Tongue (tissue), 2 donors: ENCODE results near the gene ZNF275. TPM values are rescaled to one million over a fixed set of nuclear protein-coding genes. Genes with fewer than 3 reads are reported as not detected.
A peak's percentile ranks its signal among the peaks of the same experiment; 100 is the strongest.
"Not testable (repeated sequence)": the region's sequence is repeated elsewhere in the genome, so short reads cannot be mapped to it uniquely, and the experiment has no call there.

ENCODE experiments used
- DNase-seq: peaks from one replicate; pipeline ENCODE4 v3.0.0-alpha.2; 2015
- total RNA-seq: library from RNA; depleted of rRNA; stranded (reverse); fragments of >200 nt; gene quantifications from one replicate; pipeline ENCODE4 v1.2.3, GENCODE V29; 2014

The ZNF275 gene, protein sequence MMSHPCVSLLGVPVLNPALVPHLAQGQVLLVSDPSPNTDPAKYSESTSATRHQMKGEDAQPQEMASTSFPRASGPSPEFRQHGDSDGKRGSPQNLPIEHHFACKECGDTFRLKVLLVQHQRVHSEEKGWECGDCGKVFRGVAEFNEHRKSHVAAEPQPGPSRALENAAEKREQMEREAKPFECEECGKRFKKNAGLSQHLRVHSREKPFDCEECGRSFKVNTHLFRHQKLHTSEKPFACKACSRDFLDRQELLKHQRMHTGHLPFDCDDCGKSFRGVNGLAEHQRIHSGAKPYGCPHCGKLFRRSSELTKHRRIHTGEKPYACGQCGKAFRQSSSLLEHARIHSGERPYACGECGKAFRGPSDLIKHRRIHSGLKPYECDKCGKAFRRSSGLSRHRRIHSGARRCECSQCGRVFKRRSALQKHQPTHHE
- total RNA-seq, result 10.6 TPM

DNA sequence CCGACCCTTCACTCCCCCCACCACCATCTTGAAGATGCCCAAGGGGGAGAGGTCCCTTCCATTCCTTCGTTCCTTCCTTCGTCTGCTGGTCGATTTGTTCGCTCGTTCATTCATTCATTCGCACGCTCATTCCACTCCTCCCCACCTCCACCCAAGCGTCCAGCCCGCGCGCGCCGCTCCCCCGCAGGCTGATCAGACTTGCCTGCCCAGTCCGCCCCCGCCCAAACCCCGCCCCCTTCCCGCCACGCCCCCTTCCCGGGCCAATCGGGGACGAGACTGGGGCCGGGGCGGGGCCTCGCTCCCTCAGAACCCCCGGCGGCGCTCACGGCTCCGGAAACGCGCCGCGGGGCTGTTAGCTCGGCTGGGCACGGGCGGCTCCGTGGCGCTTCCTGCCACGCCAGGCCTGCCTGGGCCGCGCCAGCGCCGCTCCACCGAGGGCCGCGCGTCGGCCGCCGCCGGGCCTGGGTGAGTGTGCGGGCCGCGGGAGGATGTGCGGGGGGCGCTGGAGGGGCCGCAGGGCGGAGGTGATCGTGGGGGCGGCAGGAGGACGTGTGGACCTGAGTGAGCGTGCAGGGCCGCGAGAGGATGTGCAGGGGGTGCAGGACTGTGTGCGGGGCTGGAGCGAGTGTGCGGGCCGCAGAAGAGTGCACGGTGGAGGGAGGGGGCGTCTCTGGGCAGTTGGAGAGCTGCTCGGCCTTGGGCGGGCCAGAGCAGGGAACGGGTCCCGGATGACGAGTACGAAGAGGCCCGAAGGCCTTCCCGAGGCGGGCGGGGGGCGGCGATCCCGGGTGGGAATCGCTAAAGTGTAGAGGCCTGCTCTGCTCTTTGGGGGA lies at the start of gene ZNF275:
Gene ZNF275, plus strand, starts transcription at position 333 of the 833 bp plus-strand sequence. CDS start 2,527 bp downstream, outside the sequence.
- DNase-seq, result peak; percentile 86

DNA sequence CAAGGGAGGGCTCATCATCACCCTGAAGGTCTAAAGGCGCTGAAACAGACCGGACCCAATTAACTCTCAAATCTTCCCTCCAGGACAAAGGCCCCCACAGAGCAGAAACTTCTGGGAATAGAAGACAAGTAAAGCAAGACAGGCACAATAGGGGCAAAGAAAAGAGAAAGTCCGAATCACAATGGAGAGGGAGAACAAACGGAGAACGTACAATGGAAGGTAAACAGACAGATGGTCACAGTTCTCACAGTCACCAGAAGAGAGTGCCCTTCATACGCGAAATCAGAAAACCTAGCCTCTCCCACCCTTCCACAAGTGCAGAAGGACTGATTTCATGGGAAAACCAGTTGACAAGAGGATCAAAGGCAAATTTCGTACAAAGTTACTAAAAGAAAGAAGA lies 48.3 kb upstream of the ZNF275 start:
- not testable (repeated sequence) for DNase-seq

DNA sequence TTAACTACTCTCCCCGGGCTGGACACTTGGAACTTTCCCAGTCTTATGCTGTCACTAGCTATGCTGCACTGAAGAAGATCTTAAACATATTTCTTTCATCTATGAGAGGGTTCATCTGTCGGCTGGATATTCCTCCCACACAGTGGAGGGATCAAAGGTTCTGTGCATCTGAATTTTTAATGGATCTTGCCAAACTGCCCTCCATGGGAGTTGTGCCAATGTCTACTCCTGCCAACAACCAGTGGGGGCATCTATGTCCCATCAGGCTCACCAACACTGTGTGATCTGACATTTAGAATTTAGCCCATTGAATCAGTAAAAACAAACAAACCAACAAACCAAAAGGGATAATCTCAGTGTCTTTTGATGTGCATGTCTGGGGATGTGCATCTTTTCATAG lies 45.1 kb upstream of the ZNF275 start:
- not testable (repeated sequence) for DNase-seq

DNA sequence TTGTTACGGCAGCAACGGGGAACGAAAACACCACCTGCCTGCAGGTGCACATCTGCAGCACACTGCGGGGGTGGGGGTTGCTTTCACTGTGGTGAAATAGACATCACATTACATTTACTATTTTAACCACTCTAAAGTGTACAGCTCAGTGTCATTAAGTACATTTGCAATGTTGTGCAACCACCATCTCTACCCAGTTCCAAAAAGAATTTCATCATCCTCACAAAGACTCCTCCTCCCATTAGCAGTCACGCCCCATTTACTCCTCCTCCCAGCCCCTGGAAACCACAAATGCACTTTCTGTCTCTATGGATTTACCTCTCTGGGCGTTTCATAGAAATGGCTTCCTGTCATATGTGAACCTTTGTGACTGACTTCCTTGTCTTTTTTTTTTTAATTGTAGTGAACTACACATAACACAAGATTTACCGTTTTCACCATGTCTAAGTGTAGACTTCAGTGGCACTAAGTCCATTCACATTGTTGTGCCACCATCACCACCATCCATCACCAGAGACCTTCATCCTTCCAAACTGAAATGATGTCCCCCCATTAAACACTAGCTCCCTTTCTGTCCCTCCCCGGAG lies 40.4 kb upstream of the ZNF275 start:
- DNase-seq, result not testable (repeated sequence)

DNA sequence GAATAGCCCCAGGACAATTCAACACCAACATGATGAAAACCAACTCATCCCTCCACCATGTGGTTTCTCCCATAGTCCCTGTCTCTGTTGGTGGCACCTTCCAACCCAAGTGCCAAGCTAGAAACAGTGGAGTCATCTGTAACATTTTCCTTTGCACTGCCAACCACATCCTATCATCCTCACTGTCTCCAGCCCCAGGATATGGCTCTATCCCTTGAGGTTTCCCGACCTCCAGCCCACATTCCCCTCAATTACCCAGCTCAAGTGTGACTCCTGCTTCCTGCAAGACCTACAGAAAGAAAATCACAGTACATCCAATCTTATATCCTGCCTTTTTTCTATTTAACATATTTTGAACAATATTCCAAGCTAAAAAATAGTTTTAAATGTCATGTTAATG lies 36.6 kb upstream of the ZNF275 start:
- no peak for DNase-seq

DNA sequence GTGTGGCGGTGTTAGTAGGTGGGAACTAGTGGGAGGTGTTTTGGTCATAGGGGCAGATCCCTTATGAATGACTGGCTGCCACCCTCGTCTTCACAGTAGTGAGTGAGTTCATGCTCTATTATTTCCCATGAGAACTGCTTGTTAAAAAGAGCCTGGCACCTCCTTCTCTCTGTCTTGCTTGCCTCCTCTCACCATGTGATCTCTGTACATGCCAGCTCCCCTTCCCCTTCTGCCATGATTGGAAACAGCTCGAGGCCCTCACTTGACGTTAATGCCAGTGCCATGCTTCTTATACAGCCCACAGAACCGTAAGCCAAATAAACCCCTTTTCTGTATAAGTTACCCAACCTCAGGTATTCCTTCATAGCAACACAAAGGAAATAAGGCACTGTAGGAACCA lies 34.1 kb upstream of the ZNF275 start:
- DNase-seq, result no peak

DNA sequence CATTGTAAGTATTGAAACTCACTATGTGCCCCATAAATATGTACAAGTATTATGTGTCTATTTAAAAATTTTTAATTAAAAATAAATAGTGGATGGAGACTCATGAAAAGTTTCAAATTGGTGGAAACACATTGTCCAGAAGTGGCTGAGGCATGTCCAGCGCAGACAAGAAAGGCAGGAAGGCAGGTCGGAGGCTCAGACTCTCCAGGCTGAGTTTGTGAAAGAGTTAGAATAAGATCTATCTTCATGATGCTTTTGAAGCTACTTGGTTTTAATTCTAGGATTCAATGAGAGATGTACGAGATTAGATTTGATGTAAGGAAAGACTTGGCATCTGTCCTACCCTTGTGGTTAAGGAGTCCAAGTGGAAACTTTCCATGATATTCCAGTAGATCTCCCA lies 32.2 kb upstream of the ZNF275 start:
- DNase-seq, result no peak

DNA sequence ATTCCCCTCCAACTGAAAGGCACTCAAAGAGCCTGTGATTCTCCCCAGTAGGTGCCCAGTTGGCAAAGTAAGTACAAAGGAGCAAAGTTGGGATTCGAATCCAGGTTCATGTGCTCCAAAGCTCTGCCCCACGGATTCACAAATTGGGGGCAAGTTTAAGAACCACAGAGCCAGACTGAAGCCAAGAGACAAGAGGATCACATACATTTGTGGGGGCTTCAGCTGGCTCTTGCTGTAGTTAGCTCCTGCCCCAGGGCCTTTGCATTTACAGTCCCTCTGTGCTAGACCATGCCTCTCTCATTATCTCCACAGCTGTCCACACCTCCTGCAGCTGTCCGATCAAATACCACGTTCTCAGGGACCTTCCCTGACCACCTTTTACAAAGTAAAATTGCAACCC lies 31.2 kb upstream of the ZNF275 start:
- no peak for DNase-seq

DNA sequence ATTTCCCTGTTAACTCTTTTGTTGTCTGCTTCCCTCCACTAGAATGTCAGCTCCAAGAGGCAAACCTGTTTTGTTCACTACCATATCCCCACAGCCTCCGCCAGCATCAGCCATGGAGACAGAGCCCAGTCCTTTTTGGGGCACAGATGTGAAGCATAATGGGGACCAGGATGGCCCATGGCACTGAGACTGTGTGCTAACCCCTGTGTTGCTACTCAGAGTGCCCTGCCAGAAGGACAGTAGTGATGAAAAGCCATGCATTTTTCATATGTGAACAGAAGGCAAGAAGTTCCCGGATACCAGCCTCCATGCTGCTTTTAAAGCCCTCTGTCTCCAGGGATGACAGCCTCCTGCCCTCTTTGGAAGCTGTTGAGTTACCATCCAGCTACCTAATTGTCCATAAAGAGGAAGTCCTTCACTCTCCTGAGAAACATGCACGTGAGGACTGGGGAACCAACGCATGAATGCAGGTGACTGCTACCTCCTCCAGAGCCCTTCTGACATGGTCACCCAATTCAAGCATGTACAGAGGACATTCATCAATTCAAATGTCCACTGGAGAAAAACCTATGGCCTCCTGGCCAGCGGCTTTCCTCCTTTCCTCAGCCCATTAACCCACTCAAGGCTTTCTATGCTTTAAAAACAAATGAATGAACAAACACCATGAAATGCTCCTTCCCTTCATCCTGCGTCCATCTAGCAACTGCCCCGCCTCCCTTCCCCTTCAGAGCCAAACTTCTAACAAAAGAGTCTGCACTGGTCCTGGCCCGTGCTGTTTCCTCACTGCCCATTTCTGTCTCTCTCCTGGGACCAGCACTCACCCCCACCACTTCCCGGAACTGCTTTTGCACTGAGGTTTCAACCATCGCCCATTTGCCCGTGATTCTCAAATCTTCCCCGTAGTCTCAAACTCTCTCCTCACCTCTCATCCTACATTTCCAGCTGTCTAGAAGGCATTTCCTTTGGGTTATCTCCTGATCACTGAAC lies 30.4 kb upstream of the ZNF275 start:
- DNase-seq, result no peak

DNA sequence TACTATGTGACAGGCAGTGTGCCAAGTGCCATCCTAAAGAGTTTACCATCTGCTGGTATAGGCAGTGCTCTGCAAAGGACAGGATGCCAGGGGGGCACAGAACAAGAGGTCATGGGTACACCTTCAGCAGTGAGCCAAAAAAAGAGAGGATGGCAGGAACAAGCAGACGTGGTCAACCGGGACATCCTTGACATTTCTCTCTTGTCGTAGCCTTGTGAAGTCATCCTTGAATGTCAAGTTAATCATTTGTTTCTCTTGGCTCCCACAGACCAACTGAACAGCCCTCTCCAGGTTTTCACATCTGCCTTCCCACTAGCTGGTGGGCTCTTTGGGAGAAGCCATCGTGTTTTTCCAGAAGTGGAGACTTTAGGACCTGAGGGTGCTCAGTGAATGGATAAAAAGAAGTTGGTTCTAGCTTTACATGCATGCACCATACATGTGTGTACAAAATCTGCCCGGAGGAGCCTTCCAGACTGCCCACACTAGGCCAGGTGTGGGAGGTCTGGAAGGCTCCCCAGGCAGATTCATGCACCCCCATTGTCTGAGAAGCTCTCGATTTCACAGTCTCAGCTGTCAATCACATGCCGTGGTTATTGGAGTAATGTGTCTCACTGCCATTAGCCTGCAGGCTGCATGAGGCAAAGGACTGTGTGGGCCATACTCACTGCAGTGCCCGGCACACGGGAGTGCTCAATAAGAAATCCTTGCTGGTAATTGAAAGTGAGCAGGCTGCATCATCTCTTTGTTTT lies 28.8 kb upstream of the ZNF275 start:
- DNase-seq, result no peak

DNA sequence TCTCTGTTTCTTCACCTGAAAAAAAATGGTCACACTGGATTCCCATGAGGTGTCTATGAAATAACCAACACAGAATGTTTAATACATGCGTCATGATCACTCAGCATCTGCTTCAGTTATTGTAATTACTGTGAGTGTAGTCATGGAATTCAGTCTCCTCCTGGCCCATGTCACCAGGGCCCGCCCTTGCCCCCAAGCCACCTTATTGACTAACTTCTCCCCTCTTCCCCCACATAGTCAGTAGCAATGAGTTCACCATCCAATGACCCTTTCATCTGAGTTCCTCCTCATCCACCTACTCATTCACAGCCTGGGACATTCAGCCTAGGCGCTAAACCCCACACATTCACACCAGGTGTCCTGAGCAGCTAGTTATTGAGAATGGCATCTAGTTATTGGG lies 28.0 kb upstream of the ZNF275 start:
- no peak for DNase-seq

DNA sequence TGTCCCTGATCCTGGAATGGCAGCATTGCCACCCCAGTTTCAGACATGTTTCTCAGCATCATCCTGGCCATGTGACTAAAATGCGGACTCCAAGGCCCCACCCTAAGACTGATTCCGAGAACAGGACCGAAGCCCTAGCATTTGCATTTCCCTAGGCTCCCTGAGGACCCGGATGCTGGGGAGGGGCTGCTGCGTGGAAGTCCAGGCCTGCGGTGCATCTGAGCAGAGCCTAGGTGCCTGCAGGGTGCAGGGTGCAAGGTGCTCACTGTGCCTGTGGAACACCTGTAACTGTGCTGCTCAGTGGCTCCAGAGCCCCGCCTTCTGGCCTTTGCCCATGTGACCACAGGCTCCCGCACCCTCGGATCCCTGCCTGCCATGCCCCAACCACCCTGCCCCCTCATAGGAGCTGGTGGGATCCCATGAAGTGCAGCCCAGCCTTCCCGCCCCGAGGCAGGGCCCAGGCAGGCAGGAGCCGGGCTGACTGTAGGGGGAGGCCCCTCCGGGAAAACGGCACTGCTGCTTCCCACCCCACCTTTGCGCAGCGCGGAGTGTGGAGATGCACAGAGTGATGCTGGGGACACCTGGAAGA lies 27.3 kb upstream of the ZNF275 start:
- DNase-seq, result no peak

DNA sequence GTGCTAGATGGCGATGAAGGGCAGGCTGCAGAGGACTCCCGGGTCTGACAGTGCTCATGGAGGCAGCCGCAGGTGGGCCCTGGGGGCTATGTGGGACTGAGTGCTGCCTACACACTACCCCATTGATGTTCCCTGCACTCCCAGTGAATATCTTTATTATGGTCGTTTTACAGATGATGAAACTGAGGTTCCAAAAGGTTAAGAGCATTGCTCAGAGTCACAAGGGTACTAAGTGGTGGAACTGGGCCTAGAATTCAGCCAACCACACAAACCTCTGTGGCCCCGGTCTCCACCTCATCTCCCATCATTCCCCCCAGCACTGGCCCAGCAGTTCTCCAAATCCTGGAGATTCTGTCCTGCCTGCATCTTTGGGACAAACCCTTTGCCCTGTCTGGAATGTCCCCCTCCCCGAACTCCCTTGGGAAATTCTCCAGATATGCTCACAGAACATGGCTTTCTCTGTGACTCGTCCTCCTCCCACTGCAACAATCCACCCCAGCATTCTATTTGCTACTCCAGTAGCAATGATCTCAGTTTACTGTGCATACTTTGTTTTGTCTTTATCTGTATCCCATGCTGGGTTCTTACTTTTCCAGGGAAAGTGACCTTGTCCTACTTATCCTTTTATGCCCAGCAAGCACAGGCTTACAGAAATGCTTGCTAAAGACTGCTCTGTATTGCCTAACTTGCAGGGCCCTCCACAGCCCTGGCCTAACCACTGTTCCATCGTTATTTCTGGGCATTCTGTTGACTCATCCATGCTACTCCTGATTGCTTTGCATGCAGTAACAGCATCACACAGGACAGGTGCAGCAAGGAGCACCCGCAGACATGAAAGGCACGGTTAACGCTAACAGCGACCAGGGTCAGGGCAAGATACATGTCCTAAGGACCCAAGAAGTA lies 26.4 kb upstream of the ZNF275 start:
- no peak for DNase-seq

DNA sequence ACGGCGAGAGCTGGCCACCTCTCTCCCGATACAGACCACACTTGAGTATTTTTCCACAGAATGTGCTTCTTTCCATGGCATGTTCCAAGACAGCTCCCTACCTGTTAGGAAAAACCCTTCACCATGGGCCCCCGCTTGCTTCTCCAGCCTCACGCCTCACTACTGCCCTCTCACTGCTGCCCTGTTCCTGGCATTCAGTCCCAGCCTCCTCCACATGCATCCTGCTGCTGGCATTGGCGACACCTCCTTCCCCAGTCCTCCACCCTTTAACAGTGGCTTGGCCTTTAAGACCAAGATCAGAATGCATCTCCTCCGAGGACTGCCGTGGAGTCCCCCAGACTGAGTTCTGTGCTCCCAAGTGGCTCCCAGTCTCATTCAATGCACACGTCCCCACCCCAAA lies 23.1 kb upstream of the ZNF275 start:
- no peak for DNase-seq

DNA sequence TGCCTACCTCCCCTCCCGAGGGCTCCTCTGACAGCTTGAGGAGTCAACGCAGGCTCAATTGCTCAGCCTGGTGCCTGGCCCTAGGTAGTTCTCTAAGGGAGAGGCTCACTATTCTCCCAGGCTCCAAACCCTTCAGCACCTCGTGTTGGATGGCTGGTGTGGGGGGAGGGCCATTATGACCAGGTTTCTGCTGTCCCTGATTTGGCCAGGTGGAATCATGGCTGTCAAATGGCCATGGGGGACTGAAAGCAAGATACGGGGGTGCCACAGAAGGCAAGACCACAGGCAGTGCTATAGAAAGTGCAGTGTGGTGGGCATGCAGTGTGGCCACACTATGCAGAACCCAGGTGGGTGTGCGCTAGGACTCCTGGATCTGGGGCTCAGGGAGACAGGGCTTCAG lies 21.9 kb upstream of the ZNF275 start:
- DNase-seq, result no peak

DNA sequence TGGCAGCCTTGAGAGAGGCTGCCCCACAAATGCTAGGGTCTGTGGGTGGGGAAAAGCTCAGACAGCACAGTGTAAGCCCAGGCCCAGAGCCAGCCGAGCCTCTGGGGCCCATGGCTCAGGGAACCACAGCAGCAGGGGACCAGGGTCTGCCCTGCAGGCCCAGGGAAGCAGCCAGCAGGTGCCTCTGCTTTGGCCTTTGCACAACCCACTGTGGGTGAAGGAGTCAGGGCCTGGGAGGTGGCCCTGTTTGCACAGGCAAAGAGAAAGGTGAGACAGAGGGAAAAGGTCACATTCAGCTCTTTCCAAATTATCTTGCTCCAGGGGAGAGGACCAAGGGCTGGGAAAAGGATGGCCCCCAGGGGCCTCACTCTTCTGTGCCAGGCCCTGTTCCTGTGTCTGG lies 21.1 kb upstream of the ZNF275 start:
- no peak for DNase-seq

DNA sequence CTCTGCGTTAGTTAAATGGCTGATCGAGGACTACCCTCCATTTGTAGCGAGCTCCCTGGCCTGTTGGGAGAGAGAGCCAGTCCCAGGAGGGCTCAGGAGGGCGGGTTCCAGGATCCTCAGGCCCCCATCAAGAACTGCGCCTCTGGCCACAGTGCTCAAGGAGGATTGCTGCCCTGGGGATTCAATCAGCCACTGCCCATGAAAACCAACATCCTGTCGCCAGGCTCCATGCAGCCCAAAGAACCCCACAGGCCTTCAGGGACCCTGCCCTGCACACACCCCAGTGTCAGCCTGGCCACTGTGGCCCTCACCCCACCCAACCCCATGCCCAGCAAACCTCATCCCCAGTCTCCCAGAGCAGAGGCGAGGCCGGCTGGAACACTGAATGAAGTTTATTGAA lies 16.6 kb upstream of the ZNF275 start:
- no peak for DNase-seq

DNA sequence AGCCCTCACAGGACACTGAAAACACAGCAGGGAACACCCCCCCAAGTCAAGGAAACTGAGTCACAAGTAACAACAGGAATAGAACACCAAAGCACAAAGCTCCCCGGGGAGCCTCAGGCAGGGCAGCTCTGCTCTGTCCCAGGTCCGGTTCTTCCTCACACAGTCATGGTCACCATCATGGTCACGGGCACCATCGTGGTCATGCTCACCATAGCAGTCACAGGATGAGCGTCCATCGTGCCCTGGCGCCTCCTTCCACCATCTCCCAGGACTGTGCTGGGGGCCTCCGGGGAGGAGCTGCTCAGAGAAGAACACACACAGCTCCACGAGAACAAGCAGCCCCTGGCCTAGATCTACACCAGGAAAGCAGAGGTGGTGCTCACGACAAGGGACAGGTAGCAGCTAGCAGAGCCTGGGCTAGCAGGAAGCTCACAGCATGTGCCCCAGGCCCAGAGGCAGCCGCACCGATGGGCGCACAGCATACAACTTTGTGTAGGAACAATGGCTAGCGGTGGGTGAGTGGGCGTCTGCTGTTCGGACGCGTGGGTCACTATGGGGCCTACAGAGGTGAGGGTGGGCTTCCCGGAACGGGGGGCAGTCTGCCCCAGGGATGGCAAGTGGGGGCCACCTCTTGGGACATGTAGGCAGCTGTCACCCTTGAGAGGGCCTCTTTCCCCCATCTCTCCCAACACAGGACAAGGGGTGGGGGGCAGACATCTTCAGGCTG lies 15.8 kb upstream of the ZNF275 start:
- DNase-seq, result no peak

DNA sequence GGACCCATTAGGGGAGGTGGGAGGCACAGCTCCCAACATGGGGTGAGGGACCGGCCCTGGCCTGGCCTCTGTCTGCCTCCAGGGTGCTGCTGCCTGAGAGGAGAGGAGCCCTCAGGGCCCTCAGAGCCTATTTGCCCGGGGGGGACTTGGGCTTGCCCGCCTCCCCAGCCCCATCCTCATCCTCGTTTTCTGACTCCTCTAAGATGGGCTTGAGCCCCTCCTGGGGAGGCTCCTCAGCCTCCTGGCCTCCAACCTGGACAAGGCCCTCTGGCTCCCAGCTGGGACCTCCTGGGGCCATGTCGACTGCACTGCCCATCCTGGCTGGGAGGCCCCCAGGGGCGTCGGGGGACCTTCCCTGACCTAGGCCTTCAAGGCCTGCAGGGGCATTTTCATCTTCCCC lies 15.1 kb upstream of the ZNF275 start:
- no peak for DNase-seq
